ENCODE results near the gene ROR1. TPM values are rescaled to one million over a fixed set of nuclear protein-coding genes. Genes with fewer than 3 reads are reported as not detected.

The ROR1 gene
- total RNA-seq, 3 donors from 2014 or later: 3.1 to 19.8 (median 3.4) TPM

GRCh38 chr1:63827411-63828321, 53.8 kb downstream of the ROR1 start:
- Histone ChIP-seq H3K36me3 (ENCODE audit: low read depth) (no peaks in the 10 kb centered on the region), H3K4me3 (no peak overlapping the region), H3K9me3 (no peaks in the 10 kb centered on the region), H3K4me1 (ENCODE audit: low read depth) (peaks cover 4% of the 10 kb centered on the region)
- TF ChIP-seq CTCF (IDR thresholded peaks at IDR 0.05): no peak
- ATAC-seq: no peak
- no peak for DNase-seq
- intact Hi-C loops (cut with DNase I, micrococcal nuclease): no loop called here

- intact Hi-C loops (cut with DNase I, micrococcal nuclease): no loop called here
- Histone ChIP-seq H3K36me3 (ENCODE audit: low read depth) (no peaks in the 10 kb centered on the region), H3K4me3 (no peak overlapping the region), H3K4me1 (ENCODE audit: low read depth) (peaks cover 4% of the 10 kb centered on the region), H3K9me3 (no peaks in the 10 kb centered on the region)
- ATAC-seq: no peak
- no peak for TF ChIP-seq CTCF (IDR thresholded peaks at IDR 0.05)
- DNase-seq: no peak
Observed at GRCh38 chr1:63828322-63829044, 54.7 kb downstream of the ROR1 start.

GRCh38 chr1:63829349-63830327, 55.8 kb downstream of the ROR1 start:
- peak in 1 of 3 donors; percentile 51 for DNase-seq
- intact Hi-C loops (cut with DNase I, micrococcal nuclease): no loop called here
- H3K4me1 ChIP-seq (ENCODE audit: low read depth): peaks cover 4% of the 10 kb centered on the region
- no peaks in the 10 kb centered on the region for H3K36me3 ChIP-seq (ENCODE audit: low read depth)
- TF ChIP-seq CTCF (IDR thresholded peaks at IDR 0.05): no peak
- no peak overlapping the region for H3K4me3 ChIP-seq
- H3K9me3 ChIP-seq: no peaks in the 10 kb centered on the region
- ATAC-seq: peak; percentile 74

GRCh38 chr1:63831409-63831808, 57.6 kb downstream of the ROR1 start:
- H3K36me3 ChIP-seq (ENCODE audit: low read depth): no peaks in the 10 kb centered on the region
- no peak overlapping the region for H3K4me3 ChIP-seq
- intact Hi-C loops (cut with DNase I, micrococcal nuclease): no loop called here
- DNase-seq (no peak), ATAC-seq (no peak)
- H3K4me1 ChIP-seq (ENCODE audit: low read depth): peaks cover 4% of the 10 kb centered on the region
- no peaks in the 10 kb centered on the region for H3K9me3 ChIP-seq
- no peak for TF ChIP-seq CTCF (IDR thresholded peaks at IDR 0.05)

All from mucosa of descending colon (tissue), 3 donors.